GM19099 (cell line): ENCODE measurements around the gene ADGRB3.

ENCODE experiments used
- POLR2A ChIP-seq: IDR thresholded peaks from 3 replicates; pipeline ENCODE4 v1.6.1; 2011; ENCODE audit warnings: low read depth; ENCODE audit not compliant: insufficient read length; ENCODE audit errors: extremely low read depth

Gene ADGRB3

DNA sequence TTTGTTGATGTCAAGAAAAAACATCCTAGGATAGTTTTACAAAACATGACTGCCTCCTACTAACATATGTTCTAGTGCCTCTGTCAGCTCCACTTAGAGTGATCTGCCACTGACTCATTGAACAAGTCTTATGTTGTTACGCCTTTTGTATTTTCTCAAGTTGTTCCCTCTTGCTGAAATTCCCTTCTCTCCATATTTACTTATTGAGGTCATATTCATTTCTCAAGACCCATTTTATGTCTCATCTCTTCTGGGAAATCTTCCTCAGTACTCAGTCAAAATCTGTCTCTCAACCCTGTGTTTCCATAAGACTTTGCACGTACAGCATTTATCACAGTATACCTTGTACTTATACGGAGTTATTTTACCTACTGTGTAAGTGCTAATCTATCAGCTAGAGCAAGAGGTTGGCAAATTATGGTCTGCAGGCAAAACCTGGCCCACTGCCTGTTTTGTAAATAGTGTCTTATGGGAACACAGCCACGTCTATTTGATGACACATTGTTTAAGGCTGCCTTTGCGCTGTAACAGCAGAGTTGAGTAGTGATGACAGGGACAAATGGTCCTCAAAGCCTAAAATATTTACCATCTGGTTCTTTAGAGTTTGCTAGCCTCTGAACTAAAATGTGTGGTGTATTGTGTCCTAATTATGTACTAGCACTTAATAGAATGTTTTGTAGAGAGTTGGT lies 83.4 kb downstream of the ADGRB3 start:
- TF ChIP-seq POLR2A = no peak

DNA sequence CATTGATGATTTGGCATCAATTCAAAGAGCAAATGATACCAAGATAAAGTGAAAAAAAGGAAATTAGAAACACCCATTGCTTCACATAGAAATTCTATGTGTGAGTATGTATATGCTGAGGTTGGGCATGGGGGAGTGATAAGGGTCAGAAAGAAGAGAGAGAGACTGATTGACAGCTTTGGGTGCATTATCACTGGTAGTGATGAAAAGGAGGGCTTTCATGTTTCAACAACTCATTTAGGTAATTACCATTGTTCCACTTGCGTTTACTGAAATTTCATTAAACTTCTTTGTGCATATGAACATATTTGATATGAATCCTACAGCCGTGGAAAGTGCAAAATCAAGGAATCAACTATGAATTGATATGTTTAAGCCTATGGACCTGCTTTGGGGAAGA lies 84.7 kb downstream of the ADGRB3 start:
- TF ChIP-seq POLR2A = no peak

DNA sequence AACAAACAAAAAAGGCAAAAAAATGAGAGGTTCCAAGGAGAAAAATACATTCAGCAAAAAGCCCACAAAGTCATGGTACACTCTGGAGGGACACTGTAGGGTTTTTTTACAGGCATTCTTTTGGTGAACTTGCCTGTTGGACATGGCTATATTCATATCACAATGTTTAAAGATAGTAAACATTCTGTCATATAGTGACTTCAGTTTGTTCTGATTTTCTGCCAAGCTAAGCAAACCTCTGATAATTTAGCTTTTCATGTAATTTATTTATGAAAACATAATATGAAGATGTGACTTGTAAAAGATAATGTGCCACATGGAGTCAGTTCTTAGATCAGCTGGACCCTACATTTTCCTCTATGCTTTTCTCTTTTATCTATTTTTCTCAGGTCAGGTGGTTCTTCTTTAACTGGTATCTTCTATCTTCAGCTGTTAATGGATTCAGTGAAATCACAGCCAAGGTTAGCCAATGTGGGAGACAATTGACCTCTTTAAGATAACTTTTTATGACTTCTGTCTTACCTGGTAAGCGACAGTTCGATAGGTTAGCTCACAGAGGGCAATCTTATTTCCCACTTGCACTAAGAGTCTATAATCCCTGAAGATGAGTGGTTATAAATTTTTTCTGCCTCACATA lies 87.9 kb downstream of the ADGRB3 start:
- TF ChIP-seq POLR2A = no peak

DNA sequence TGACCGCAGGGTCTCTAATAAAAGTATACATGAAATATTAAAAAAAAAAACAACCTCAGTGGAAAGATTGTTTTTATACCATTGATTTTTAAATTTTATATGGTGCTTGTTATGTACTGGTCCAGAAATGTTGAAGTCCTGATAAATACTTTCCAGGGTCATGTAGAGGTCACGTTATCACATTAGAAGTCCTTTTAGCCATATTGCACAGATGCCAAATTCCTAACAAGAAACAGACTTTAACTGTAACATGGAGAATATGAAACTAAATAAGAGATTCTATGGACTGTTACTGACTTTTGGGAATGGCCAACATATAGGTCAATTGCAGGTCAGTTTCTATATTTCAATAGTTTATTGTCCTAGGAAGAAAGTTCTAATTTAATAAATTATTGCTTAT lies 89.0 kb downstream of the ADGRB3 start:
- no peak for TF ChIP-seq POLR2A

DNA sequence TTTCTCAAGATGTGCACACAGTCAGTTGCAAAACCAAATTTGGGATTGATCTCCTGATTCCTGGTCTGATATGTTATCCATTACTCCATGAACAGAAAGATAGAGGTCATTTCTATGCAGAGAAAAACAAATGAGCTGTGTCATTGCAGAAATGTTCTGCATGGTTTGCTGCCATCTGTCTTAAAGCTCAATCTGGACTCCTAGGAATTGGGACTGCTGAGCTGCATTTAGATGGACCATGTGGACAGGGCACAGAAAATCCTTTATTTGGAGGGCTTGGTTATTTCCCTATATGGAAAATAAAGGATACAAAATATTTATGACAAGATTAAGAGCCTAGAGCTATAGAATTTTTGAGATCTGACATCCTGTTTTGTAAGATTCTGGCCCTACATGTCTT lies 91.3 kb downstream of the ADGRB3 start:
- TF ChIP-seq POLR2A = no peak

DNA sequence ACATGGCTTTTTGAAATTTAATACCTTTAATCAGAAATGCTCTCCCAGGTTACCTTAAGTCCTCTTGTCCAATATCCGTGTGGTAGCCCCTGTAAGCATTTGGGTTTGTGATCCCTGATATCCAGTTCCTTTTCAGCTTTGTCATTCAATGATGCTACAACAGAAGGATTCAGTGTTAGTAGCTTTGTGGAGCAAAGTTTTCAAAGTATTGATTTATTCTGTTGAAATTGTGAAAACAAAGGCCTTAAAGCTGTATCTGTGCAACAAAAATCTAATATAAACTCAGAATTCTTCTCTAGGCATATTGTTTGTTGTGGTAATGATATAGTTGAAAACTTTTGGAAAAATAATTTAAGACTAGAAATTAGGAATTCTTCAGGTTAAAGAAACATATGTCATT lies 91.9 kb downstream of the ADGRB3 start:
- TF ChIP-seq POLR2A = no peak

DNA sequence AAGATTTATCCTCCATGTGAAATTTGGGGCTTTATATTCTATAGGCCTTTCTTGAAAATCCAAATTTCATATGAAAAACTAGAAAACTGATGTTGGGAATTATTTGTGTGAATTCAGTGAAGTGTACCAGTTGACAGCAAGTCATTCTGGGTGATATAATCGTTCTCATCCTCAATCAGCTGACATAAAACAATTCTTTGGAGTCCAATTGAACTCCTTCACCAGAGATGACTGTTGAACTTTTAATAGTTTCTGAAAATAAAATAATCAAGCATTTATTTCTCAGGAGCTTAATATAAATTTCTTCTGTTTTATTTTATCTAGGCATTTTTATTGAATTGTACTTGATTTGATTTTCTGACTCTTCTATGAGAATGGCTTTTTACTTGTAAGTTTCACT lies 92.6 kb downstream of the ADGRB3 start:
- TF ChIP-seq POLR2A = no peak

DNA sequence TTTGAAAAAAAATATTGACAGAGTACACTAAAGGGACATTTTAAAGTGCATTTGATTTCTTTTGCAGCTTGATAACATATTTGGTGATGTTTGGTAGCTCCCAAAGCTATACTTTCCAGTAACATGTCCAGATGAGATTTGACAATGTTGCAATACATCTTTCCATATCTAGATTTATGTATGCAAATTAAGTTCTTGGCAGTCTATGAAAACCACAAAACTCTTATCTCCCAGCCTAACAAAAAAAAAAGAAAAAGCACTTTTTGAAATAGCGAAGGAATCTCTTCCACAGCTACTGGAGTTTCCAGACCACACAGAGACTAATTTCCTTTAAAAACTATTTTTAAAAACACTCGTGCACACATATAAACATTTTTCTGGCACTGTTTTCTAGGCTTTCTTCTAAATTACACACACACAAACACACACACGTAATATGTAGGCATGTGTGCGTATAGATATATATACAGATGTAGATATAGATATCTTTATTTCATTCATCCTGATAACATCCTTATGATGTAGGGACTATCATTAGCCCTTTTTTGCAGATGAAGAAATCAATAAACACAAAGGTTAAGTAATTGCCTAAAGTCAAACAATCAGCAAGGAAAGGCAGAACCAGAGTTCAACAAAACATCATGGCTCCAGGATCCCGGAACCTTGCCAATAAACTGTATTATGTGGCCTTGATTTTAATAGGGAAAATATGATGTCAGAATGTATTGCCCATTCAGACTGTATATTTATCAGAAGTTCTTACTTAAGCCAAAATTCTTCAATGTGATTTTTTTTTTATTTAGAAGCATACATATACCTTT lies 93.3 kb downstream of the ADGRB3 start:
- no peak for TF ChIP-seq POLR2A

DNA sequence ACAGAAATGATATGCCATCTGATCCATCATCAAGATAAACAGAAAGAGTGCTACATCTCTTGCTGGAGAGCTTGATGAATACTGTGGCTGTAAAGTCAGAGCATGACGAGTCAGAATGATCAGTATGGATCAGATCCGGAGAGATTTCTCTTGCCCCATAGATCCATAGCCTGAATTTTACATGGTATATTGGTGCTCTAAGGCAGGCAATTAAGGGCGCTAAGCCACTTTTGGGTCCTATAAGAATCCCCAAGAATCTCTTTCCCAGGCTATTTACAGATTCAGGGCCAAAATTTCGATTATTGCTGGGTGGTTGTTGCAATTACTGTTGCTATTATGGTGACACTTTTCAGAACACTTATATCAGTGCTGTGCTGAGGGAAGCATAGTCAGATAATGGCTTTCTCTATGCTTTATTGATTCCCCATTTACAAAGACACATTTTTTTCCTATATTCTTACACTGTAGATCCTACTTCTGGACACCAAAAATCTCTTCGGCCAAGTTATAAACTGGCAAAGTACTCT lies 94.4 kb downstream of the ADGRB3 start:
- TF ChIP-seq POLR2A = no peak

DNA sequence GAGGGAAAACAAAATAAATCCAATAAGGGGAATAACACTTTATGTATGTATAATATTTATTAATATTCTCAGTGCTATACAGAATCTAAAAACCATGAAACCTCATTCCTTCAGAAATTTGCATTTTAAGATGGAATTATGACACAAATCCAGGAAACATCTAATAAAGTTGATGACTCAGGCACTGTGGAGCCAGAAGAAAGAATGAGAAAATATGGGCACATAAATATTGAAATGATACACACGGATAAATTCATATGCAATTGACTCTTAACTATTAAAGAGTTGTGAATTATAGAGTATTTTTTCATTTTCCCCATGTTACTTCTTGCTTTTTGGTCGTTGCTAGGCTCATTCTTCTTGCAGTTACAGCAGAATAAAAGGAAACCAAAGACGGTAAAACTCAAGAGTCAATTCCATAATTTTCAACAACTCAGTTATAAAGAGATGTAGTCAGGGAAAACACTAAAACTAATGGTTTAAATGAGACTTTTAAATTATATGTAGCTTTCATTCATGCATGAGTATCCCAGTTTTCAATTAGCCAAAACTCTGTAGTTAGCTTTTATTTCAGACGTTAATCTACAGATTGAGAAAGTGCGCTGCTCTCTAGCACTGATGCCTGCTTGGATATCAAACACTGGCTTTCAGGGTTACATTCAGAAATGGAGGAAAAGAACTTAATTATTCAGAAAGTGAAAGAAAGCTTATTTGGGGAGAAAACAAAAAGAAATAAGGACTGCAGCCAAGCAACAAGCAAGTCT lies 95.4 kb downstream of the ADGRB3 start:
- no peak for TF ChIP-seq POLR2A

DNA sequence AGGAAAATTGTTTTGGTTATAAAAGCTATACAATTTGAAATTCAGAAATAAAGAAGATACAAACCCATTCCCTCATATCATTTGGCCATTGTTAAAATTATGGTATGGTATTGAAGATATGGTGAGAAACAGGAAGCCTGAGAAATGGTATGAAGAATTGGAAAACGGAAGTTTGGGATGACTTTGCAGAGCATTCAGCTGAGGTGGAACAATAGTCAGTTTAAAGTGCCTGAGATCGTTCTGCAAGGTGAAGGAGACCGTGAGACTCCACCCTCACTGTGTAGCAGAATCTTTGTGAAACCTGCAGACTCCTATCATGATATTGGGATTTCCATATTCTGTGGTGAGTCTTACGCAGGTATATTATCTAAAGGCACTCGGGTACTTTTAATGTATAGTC lies 97.3 kb downstream of the ADGRB3 start:
- no peak for TF ChIP-seq POLR2A

DNA sequence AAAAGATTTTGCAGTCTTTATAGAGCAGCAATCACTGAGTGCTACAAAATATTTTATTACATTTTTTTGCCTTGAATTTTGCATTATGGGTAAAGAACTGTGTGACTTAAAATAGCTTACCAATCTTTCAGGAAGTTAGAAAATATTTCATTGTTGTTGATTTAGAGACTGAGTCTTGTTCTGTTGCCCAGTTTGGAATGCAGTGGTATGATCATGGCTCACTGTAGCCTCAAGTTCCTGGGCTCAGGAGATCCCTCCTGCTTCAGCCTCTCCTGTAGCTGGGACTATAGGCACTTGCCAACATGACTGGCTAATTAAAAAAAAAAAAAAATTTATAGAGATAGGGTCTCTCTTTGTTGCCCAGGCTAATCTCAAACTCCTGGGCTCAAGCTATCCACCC lies 100.8 kb downstream of the ADGRB3 start:
- TF ChIP-seq POLR2A = no peak

DNA sequence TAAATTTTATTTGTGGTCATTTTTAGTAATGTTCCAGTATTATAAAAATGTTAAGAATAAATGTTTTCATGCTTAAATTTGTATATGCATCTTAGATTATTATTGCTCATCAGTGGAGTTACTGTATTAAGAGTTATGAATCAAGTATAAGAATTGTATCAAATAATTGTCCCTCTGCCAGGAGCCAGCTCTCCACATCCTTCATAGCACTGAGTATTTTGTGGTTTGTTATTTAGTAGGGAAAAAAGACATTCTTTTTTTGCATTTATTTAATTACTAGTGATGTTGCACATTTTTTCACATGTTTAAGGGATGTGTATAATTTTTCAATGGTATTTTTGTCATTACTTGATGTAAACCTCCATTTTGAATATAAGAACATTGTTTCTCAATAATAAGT lies 102.0 kb downstream of the ADGRB3 start:
- no peak for TF ChIP-seq POLR2A

DNA sequence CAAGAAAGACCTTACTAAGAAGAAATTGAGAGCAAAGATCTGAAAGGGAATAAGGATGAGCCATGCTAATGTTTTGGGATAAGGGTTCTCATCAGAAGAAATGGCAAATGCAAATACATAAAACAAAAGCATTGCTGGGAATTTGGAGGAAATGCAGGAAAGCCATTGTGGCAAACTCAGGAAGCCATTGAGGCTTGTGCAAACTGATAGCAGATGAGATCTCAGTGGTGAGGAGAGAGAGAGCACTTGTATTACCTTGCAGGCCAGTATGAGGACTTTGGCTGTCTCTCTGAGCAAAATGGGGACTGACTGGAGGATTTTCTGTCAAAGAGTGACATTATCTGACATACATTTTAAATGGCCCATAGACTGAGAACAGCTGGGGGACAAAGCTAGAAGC lies 103.0 kb downstream of the ADGRB3 start:
- no peak for TF ChIP-seq POLR2A
